PC-9 (cell line): Measurements from ENCODE around the gene SAG. TPM values are rescaled to one million over a fixed set of nuclear protein-coding genes. Genes with fewer than 3 reads are reported as not detected.

Source experiments
- BruUV-seq: library from RNA; stranded (reverse); fragments of 400-500 nt; replicated peaks from 2 replicates; lab custom pipeline; 2021; lab: Mats Ljungman, UMichigan
- CTCF ChIA-PET: fragments of 300-600 bp; sonication (Branson Sonifier 250); formaldehyde crosslinking; loops from one replicate; lab custom pipeline; 2022; ENCODE audit warnings: antibody characterized with exemption; lab: Charles Lee
- POLR2A ChIA-PET: fragments of 300-600 bp; sonication (Branson Sonifier 250); formaldehyde crosslinking; loops from one replicate; lab custom pipeline; 2022; ENCODE audit warnings: antibody characterized with exemption; ENCODE audit not compliant: unreplicated experiment; lab: Charles Lee
- DNase-seq, 2 experiments: peaks; one replicate each; pipeline versions ENCODE4 v3.0.0 to v3.0.0-alpha.2; 2015 to 2022; ENCODE audit warnings: mixed read lengths in 1 of 2
- H2AFZ ChIP-seq: fragments of 200-600 bp; sonication (generic); 2 replicates; pipeline ENCODE4 v1.8.1; 2017; ENCODE audit warnings: antibody characterized with exemption
- H3F3A ChIP-seq: fragments of 200-600 bp; sonication (generic); 2 replicates; pipeline ENCODE4 v1.8.1; 2017; ENCODE audit warnings: antibody characterized with exemption, mild to moderate bottlenecking, low read depth; ENCODE audit not compliant: insufficient read depth
- H3K27ac ChIP-seq: fragments of 200-600 bp; sonication (generic); 2 replicates; pipeline ENCODE4 v1.6.1; 2016; ENCODE audit warnings: mixed run types
- H3K27me3 ChIP-seq: fragments of 200-600 bp; sonication (generic); 2 replicates; pipeline ENCODE4 v1.6.1; 2016; ENCODE audit warnings: low read depth, mixed run types; ENCODE audit not compliant: insufficient read depth
- H3K36me3 ChIP-seq: fragments of 200-600 bp; sonication (generic); 2 replicates; pipeline ENCODE4 v1.6.1; 2016; ENCODE audit warnings: low read depth, mixed run types
- H3K4me1 ChIP-seq: fragments of 200-600 bp; sonication (generic); replicated peaks from 2 replicates; pipeline ENCODE4 v1.6.1; 2016; ENCODE audit warnings: mixed run types; ENCODE audit not compliant: insufficient read depth
- H3K4me2 ChIP-seq: fragments of 200-600 bp; sonication (generic); 2 replicates; pipeline ENCODE4 v1.6.1; 2017; ENCODE audit warnings: mixed run types
- H3K4me3 ChIP-seq: fragments of 200-600 bp; sonication (generic); 2 replicates; pipeline ENCODE4 v1.6.1; 2016; ENCODE audit warnings: mixed run types
- H3K79me2 ChIP-seq: fragments of 200-600 bp; sonication (generic); 2 replicates; pipeline ENCODE4 v1.6.1; 2017; ENCODE audit warnings: low read depth, mixed run types
- H3K9me2 ChIP-seq: fragments of 200-600 bp; sonication (generic); 2 replicates; pipeline ENCODE4 v1.8.1; 2017; ENCODE audit warnings: mild to moderate bottlenecking; ENCODE audit not compliant: insufficient read depth
- H3K9me3 ChIP-seq: fragments of 200-600 bp; sonication (generic); 2 replicates; pipeline ENCODE4 v1.8.1; 2016; ENCODE audit warnings: low read depth; ENCODE audit not compliant: insufficient read depth
- H4K20me1 ChIP-seq: fragments of 200-600 bp; sonication (generic); 2 replicates; pipeline ENCODE4 v1.8.1; 2017; ENCODE audit not compliant: insufficient read depth
- CTCF ChIP-seq: fragments of 200-600 bp; sonication (generic); conservative IDR thresholded peaks from 2 replicates; pipeline ENCODE4 v1.6.1; 2017; ENCODE audit warnings: mixed run types, antibody characterized with exemption, mild to moderate bottlenecking, moderate library complexity
- EZH2 ChIP-seq: fragments of 200-600 bp; sonication (generic); IDR thresholded peaks from 2 replicates; pipeline ENCODE4 v1.8.0; 2017; ENCODE audit warnings: antibody characterized with exemption, low read depth
- intact Hi-C: fragments of 100-400 bp; cut with micrococcal nuclease; formaldehyde crosslinking; loops from one replicate; pipeline ENCODE4 v1.10.0; 2022; ENCODE audit not compliant: unreplicated experiment
- total RNA-seq: library from RNA; stranded (reverse); gene quantifications from 2 replicates; pipeline ENCODE4 v1.2.3, GENCODE V29; 2021

Gene SAG
- total RNA-seq, 1 experiment from 2014 or later: not detected

- CTCF ChIA-PET: no interaction called here
- H2AFZ ChIP-seq: no peak overlapping the region
- TF ChIP-seq EZH2: no peak
- TF ChIP-seq CTCF: no peak
- no TSS peak for BruUV-seq
- H3K36me3 ChIP-seq: peaks cover 76% of the 10 kb centered on the region
- H3K9me2 ChIP-seq: no peaks in the 10 kb centered on the region
- POLR2A ChIA-PET: no interaction called here
- H3K27ac ChIP-seq: no peak overlapping the region
- peaks cover 12% of the 10 kb centered on the region; the same call in 1 of the 2 replicates for H3K4me1 ChIP-seq
- no peak overlapping the region for H3K4me2 ChIP-seq
- H3F3A ChIP-seq: peaks cover 30% of the 10 kb centered on the region
- no peak overlapping the region for H3K4me3 ChIP-seq
- peaks cover 14% of the 10 kb centered on the region; the same call in 1 of the 2 replicates for H4K20me1 ChIP-seq
- no peaks in the 10 kb centered on the region; the same call in 1 of the 2 replicates for H3K79me2 ChIP-seq
- DNase-seq: no peak
- intact Hi-C loops: loop anchor here (5.0 kb wide), 2 partner anchors 161 to 551 kb away; no protein-coding TSS in a partner anchor
- H3K27me3 ChIP-seq: no peaks in the 10 kb centered on the region
- no peaks in the 10 kb centered on the region for H3K9me3 ChIP-seq
These were observed 26.1 kb upstream of the SAG start for GRCh38 chr2:233281553-233281952.

GRCh38 chr2:233281992-233282603 is 25.5 kb upstream of the SAG start:
- Histone ChIP-seq H3K36me3 (peaks cover 81% of the 10 kb centered on the region), H2AFZ (no peak overlapping the region), H3K9me2 (no peaks in the 10 kb centered on the region), H3K27me3 (no peaks in the 10 kb centered on the region), H3K4me1 (peaks cover 12% of the 10 kb centered on the region; the same call in 1 of the 2 replicates), H3F3A (peaks cover 33% of the 10 kb centered on the region), H4K20me1 (peaks cover 14% of the 10 kb centered on the region; the same call in 1 of the 2 replicates), H3K9me3 (no peaks in the 10 kb centered on the region), H3K27ac (no peak overlapping the region), H3K4me3 (no peak overlapping the region), H3K4me2 (no peak overlapping the region), H3K79me2 (peaks cover 4% of the 10 kb centered on the region; the same call in 1 of the 2 replicates)
- TF ChIP-seq EZH2: no peak
- no peak for TF ChIP-seq CTCF
- POLR2A ChIA-PET: no interaction called here
- intact Hi-C loops: loop anchor here (5.0 kb wide), 2 partner anchors 160 to 550 kb away; no protein-coding TSS in a partner anchor
- no peak for DNase-seq
- BruUV-seq: no TSS peak
- CTCF ChIA-PET: no interaction called here

GRCh38 chr2:233285921-233286320 is 21.7 kb upstream of the SAG start:
- DNase-seq: no peak
- no peak overlapping the region for H2AFZ ChIP-seq
- H3K4me2 ChIP-seq: no peak overlapping the region
- peaks cover 72% of the 10 kb centered on the region for H3K36me3 ChIP-seq
- H3K27ac ChIP-seq: no peak overlapping the region
- BruUV-seq: no TSS peak
- H3K9me3 ChIP-seq: no peaks in the 10 kb centered on the region
- intact Hi-C loops: no loop called here
- no peak for TF ChIP-seq EZH2
- no peak for TF ChIP-seq CTCF
- ChIA-PET POLR2A (interaction anchor here (0.6 kb wide), 1 partner anchor 281 kb away, joined by 37 read pairs; no protein-coding TSS in a partner anchor), CTCF (interaction anchor here (0.6 kb wide), 1 partner anchor 12 kb away, joined by 7 read pairs; no protein-coding TSS in a partner anchor)
- H3K4me3 ChIP-seq: no peak overlapping the region
- H3K4me1 ChIP-seq: peaks cover 1% of the 10 kb centered on the region; the same call in 1 of the 2 replicates
- H4K20me1 ChIP-seq: peaks cover 7% of the 10 kb centered on the region; the same call in 1 of the 2 replicates
- no peaks in the 10 kb centered on the region for H3K9me2 ChIP-seq
- H3K79me2 ChIP-seq: 0 out of 2 replicates have a peak, but pooled peaks cover 5% of the 10 kb centered on the region
- no peaks in the 10 kb centered on the region for H3K27me3 ChIP-seq
- H3F3A ChIP-seq: peaks cover 45% of the 10 kb centered on the region; the same call in 1 of the 2 replicates
